ENCODE data around the gene SELENOS. TPM values are rescaled to one million over a fixed set of nuclear protein-coding genes. Genes with fewer than 3 reads are reported as not detected.

Gene SELENOS
- total RNA-seq (2014; rRNA removed; shearing (Covaris generic)), result 113 and 128 TPM in 2 replicates
- polyA plus RNA-seq (2015; cell fraction: cytosol; rRNA removed), result 91.3 and 106 TPM in 2 replicates
- 47.7 and 48.0 TPM in 2 replicates for polyA plus RNA-seq (2015; cell fraction: nucleus; rRNA removed)

GRCh38 chr15:101277038-101277822, at the start of gene SELENOS:
Gene SELENOS, minus strand, starts transcription at chr15:101277485. Its CDS starts 68 bp downstream, at chr15:101277417.
- in situ Hi-C loops (cut with HindIII; ENCODE audit: low pct_unique_long_range_greater_than_20kb, low sequenced_read_pairs), result no loop called here

GRCh38 chr15:101326462-101327146, 49.3 kb upstream of the SELENOS start:
- DNase-seq (ENCODE audit: low read depth, low spot score), result no peak
- in situ Hi-C loops (cut with HindIII; ENCODE audit: low pct_unique_long_range_greater_than_20kb, low sequenced_read_pairs), result no loop called here

More at GRCh38 chr15:101277038-101277822, at the start of gene SELENOS:
- peak; percentile 86 for DNase-seq (ENCODE audit: low read depth, low spot score)

GRCh38 chr15:101326026-101326315, 48.7 kb upstream of the SELENOS start:
- DNase-seq (ENCODE audit: low read depth, low spot score), result no peak
- in situ Hi-C loops (cut with HindIII; ENCODE audit: low pct_unique_long_range_greater_than_20kb, low sequenced_read_pairs), result no loop called here

GRCh38 chr15:101325263-101326025, 48.2 kb upstream of the SELENOS start:
- in situ Hi-C loops (cut with HindIII; ENCODE audit: low pct_unique_long_range_greater_than_20kb, low sequenced_read_pairs), result no loop called here
- DNase-seq (ENCODE audit: low read depth, low spot score), result no peak

- in situ Hi-C loops (cut with HindIII; ENCODE audit: low pct_unique_long_range_greater_than_20kb, low sequenced_read_pairs), result no loop called here
- no peak for DNase-seq (ENCODE audit: low read depth, low spot score)
These were observed 47.4 kb upstream of the SELENOS start for GRCh38 chr15:101324524-101325177.

- in situ Hi-C loops (cut with HindIII; ENCODE audit: low pct_unique_long_range_greater_than_20kb, low sequenced_read_pairs), result no loop called here
- DNase-seq (ENCODE audit: low read depth, low spot score), result no peak
These were observed 46.7 kb upstream of the SELENOS start for GRCh38 chr15:101323793-101324523.

GRCh38 chr15:101322854-101323477, 45.7 kb upstream of the SELENOS start:
- DNase-seq (ENCODE audit: low read depth, low spot score), result no peak
- in situ Hi-C loops (cut with HindIII; ENCODE audit: low pct_unique_long_range_greater_than_20kb, low sequenced_read_pairs), result no loop called here

- DNase-seq (ENCODE audit: low read depth, low spot score), result no peak
- in situ Hi-C loops (cut with HindIII; ENCODE audit: low pct_unique_long_range_greater_than_20kb, low sequenced_read_pairs), result no loop called here
These were observed 44.9 kb upstream of the SELENOS start for GRCh38 chr15:101322016-101322695.

- in situ Hi-C loops (cut with HindIII; ENCODE audit: low pct_unique_long_range_greater_than_20kb, low sequenced_read_pairs), result no loop called here
- peak; percentile 61 for DNase-seq (ENCODE audit: low read depth, low spot score)
These were observed 43.3 kb upstream of the SELENOS start for GRCh38 chr15:101320501-101321052.

- DNase-seq (ENCODE audit: low read depth, low spot score), result no peak
- in situ Hi-C loops (cut with HindIII; ENCODE audit: low pct_unique_long_range_greater_than_20kb, low sequenced_read_pairs), result no loop called here
These were observed 41.6 kb upstream of the SELENOS start for GRCh38 chr15:101318839-101319238.

GRCh38 chr15:101318147-101318819, 41.0 kb upstream of the SELENOS start:
- in situ Hi-C loops (cut with HindIII; ENCODE audit: low pct_unique_long_range_greater_than_20kb, low sequenced_read_pairs), result no loop called here
- DNase-seq (ENCODE audit: low read depth, low spot score), result no peak

- DNase-seq (ENCODE audit: low read depth, low spot score), result no peak
- in situ Hi-C loops (cut with HindIII; ENCODE audit: low pct_unique_long_range_greater_than_20kb, low sequenced_read_pairs), result no loop called here
These were observed 40.1 kb upstream of the SELENOS start for GRCh38 chr15:101317336-101317872.

- in situ Hi-C loops (cut with HindIII; ENCODE audit: low pct_unique_long_range_greater_than_20kb, low sequenced_read_pairs), result no loop called here
- no peak for DNase-seq (ENCODE audit: low read depth, low spot score)
These were observed 39.2 kb upstream of the SELENOS start for GRCh38 chr15:101316529-101316928.

GRCh38 chr15:101315736-101316135, 38.5 kb upstream of the SELENOS start:
- DNase-seq (ENCODE audit: low read depth, low spot score), result no peak
- in situ Hi-C loops (cut with HindIII; ENCODE audit: low pct_unique_long_range_greater_than_20kb, low sequenced_read_pairs), result no loop called here
